NCI-H2107 treated with DMSO at 0.1 percent for 48 hours (cell line): ENCODE data around the gene ZXDC.

Experiments
- DNase-seq: peaks from one replicate; lab custom pipeline; 2025; ENCODE audit not compliant: unreplicated experiment; lab: John Stamatoyannopoulos, UW

ZXDC gene

DNA sequence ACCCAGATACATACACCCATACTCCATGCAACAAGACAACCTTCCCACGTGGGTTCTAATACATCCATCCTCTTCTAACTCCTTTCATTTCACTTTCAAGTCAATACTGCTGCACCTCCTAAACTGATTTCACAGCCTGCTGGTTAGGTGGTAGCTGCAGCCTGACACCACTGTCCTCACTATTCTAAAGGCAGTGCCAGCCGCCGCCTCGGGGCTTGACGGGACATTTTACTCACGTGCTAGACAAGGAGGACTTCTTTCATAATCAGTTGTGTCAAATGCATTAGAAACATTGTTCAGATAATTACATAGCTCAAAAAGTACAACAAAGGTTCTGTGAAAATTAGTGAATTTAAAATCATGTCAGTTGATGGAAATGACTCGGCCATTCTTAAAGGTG lies 35.6 kb upstream of the ZXDC start:
- DNase-seq = peak; percentile 44

DNA sequence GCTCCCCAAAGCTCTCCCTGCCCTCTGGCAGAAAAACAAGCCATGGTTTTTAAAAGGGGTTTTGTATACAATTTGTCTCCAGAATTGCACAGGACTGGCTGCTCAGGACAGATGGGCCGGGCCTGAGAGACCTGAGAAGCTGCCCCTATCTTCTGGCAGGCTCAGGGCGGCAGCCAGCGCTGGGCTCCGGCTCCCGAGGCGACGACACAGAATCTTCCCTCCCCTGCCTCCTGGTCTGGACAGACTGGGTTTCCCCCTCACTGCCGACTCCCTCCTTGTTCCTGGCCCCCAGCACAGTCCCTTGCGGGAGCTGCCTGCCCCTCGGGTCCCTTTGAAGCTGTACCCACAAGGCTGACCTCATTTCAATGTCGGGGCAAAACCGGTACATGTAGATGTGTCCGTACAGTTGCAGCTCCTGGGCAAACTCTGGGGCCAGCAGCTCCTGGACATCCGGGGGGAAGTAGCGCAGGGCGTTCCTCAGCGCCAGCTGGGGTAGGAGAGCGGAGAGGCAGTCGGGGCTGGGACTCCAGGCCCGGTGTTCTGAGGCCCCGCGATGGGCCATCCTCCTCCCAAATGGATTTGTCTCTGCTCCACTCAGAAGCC lies 34.7 kb upstream of the ZXDC start:
- DNase-seq = no peak

DNA sequence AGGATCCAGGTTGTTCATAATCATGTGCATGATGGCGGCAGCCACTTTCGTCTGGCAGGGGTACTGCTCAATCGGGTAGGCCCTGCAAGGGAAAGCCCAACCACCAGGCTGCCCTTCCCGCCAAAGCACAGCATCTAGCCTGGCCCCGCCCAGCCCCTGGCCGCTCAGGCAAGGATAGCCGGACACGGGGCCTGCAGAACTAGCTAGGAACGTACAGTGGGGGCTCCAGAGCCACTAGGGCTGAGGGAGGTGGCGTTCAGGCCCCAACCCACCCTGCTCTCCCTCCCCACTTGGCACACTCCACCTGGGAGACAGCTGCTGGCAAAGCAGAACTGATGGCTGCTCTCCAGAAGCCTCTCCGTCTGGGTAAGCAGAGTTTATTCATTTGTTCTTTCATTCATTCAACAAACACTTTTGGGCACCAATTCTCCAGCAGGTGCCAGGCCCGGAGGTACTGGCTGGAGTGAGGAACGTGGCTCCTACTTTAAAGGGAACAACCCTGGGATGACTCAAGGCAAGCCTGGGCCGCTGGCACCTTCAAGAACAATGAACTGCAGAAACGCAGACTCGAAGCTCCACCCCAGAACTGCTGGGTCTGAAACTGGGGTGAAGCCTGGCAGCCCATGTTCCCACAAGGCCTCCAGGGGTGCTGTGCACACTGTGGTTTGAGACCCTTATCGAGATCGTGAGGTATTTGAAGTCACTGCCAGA lies 34.1 kb upstream of the ZXDC start:
- no peak for DNase-seq

DNA sequence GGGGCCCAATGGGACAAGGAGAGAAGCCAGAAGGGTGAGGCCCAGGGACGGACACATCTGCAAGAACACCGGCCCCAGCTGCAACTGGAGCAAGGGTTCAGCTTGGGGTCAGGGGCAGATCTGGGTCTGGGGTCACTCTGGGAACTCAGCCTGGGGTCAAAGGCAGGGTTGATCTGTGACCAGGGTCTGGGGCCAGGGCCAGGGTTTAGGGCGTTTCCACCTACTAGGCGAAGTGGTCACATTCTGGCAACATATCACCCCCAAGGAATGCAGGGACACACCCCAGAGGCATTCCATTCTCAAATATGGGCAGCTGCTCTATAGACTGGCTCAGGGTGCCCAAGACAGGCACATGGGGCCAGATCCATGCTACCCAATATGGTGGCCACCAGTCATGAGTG lies 32.9 kb upstream of the ZXDC start:
- no peak for DNase-seq

DNA sequence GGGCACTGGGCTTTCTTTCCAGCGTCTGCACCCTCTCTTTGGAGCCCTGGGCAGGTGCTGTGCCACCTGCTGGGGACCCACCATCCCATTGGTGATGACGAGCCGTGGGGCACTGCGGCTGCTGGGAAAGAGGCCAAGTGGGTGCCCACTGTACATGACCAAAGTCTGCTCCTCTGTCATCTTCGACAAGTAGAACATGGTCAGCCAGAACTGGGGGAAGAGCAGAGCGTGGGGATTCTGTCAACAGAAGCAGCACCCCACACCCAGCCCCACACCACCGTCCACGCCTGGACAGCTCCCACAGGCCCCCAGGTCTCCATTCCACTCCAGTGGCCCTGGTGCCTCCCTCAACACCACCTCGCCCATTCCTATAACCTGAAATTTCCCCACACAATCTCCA lies 32.2 kb upstream of the ZXDC start:
- no peak for DNase-seq

DNA sequence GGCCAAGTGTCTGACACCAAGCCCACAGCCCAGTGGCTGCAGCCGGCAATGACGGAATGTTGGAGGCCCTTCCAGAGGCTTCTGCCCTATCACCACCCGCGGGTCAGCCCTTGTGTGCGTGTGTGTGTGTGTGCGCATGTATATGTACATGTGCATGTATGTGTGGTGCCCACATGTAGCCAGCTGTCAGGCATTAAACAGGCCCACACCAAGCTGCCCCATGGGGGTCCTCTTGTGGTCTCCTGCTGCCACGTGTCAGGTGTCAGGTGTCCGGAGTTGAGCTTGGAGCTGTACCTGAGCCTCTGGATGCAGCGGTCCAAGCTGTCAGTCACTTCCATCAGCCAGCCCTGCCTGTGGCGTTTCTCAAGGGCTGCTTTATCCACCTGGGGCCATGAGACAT lies 28.0 kb upstream of the ZXDC start:
- no peak for DNase-seq

DNA sequence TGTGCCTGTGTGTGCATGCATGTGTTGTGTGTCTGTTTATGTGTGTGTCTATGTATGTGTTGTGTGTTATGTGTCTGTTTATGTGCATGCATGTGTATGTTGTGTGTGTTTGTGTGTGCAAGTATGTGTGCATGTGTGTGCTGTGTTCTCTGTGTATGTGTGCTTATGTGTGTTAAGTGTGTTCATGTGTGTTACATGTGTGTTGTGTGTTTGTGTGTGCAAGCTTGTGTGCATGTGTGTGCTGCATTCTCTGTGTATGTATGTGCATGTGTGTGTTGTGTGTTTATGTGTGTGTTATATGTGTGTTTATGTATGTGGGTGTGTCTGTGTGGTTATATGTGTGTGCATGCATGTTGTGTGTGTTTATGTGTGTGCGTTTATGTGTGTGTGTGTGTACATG lies 27.0 kb upstream of the ZXDC start:
- DNase-seq = no peak

DNA sequence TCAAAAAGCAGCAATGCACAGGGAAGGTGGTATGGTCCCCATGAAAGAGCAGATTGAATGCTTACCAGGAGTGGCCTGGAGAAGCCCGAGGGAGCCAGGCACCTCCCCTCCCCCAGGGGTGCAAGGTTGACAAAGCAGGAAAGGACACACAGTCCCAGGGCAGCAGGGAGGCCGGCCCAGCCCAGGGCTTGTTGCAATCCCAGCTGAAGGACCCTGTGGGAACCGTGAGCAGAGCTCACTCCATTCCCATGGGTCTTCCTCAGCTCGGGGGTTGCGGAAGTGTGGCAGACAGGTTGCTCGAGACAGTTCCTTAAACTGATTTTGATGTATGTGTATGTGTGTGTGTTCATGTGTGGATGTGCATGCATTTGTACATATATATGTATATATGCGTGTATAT lies 26.0 kb upstream of the ZXDC start:
- DNase-seq = no peak

DNA sequence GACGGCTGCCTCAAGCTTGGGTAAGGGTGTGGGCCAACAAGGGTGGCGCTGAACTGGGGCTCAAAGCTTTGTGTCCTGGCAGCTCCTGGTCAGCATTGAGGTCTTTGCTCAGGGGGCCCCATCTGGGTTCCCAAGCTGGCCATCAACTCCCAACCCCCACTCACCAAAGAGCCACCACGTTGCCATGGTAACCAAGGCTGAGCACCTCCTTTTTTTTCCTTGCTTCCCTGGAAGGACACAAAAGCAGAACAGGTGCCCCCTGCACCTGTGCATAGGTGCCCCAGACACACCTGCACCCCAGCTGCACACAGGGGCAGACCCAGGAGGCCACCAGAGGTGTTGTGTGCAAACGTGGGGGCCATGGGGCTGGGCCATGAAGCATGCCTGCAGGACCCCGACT lies 25.4 kb upstream of the ZXDC start:
- DNase-seq = no peak

DNA sequence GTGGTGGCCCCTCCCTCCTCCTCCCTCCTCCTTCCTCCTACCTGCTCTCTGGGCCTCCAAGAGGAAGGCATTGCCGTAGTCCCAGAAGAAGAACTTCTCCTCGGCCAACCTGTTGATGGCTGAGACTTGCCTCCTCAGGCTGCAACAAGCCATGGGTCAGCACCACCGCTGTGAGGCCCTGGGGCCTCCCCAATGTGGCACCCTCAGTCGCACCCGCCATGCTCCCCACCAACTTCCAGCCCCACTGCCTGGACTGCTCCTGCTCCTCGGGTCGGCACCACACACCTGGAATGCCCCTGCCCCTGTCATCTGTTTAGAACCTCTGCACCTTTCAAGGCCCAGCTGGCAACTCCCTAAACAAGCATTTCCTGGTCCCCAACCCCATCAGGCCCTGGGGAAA lies 24.3 kb upstream of the ZXDC start:
- DNase-seq = no peak

DNA sequence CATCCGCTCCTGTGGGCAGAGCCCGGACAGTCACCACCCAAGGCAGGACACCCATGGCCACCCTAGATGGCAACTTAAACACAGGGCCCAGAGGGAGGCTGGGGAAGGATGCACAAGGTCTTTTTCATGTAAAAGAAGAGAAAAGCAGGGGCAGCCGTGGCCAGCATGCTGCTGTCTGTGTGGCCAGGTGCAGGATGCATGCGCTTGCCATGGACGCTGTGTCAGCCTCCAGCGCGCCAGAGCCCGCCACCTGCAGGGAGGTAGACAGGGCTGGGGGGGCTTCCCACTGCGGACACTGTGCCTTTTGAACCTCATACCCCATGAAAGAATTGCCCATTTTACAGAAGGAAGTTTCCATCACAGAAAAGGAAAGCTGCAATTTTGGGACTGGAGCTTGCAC lies 23.7 kb upstream of the ZXDC start:
- DNase-seq = no peak

DNA sequence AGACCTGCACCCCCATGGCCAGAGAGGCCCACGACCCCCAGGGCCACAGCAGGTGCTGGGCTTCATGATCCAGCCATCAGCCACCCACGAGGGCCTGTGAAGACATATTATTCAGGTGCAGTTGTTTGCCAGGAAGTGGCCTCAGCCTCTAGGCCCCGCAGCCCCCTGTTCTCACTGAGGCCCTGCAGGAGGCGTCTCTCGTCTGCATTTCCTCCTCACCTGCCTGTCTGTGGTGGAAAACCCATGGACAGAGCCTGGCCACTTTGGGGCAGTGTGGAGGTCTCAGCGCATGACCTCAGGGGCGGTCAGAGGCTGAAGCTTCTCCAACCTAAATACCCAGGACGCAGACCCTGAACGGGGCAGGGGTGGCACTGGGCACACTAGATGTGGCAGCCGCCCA lies 23.2 kb upstream of the ZXDC start:
- DNase-seq = no peak

DNA sequence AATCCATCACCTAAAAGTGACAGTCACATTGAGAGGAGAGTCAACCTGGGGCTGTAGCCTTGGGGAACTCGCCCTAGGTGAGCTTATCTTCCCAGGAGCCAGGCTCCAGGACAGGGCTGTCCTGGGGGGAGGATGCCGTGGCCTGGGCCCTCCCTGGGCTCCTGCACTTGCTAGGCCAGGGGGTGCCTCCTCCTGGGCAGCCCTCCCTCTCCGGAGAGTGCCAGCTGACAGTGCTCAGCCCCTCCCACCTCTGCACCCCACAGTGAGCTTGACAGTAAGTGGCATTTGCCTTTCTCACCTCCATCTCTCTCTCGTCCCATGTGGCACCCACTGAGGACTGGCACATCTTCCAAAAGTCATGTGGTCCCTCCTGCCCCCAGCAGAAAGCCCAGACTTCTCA lies 22.8 kb upstream of the ZXDC start:
- no peak for DNase-seq

DNA sequence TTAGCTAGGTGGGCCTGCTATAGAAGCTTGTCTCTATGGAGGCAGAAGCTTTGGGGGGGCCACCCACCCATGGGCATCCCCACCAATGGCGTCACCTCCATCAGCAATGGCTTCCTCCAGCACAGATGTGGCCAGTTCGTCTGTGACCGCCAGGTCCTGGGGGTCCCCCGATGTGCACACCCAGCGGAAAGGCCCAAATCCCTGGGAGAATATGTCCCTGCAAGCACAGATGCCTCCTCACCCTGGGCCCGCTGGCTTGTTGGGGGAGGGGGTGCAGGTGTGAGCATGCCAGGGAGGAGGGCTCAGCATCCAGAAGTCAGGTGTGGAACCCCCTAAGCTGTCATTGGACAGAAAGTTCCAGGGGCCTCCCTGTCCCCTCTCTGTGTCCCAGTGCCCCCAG lies 22.3 kb upstream of the ZXDC start:
- no peak for DNase-seq

DNA sequence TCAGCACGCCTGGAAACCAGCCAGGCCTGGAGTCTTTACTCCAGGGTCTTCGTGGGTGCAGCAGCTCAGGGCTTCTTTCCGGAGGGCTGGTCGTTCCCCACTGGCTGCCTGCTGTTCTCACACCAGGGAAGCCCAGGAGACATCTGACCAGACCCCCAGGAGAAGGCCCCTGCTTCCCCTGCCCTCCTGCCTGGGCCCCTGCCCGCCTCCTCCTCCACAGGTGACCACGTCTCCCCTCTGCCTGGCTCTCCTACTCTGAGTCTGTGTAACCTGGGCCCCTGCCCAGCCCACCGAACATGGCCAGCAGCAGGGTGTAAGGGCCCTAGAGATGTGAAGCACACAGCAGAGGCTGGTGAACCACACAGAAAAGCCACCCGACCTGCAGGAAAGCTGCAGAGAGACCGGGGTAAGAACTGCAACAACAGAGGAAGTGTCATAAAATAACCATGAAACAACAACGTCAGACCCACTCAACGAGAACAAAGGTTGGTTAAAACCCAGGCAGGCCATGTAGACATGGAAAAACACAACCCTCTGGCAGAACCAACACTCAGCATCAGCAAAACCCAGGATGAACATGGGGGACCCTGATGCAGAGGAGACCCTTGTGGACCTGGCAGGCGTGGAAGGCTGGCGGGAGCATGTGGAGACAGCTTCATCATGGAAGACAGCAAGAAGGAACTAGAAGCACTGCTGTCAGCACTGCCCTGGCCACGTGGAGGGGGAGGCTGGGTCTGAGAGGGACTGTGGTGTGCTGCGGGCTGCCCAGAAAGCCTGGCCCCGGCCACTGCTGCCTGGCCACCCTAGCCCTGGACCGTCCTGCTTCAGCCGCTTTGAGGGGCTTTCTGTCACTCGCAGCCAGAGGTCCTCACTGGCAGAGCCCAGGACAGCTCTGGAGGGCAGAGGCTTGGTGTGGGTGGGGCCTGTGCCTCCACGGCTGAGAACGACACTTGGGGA lies 21.5 kb upstream of the ZXDC start:
- DNase-seq = no peak

DNA sequence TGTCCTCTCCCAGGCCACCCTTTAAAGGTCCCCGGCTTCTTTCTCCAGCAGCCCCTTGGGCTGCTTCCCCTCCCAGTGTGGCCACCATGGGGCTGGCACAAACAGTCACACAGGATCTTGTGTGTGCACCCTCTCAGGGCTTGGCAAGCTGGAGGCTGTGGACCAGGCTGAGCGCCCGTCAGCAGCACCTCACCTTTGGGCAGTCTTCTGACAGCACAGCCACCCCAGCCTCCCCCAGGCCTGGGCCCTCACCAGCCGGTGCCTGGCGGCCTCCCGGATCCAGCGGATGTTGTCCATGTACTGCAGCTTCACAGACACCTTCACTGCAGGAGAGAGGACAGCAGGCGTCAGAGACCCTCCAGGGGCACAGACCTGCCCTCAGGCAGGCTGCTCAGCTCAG lies 20.1 kb upstream of the ZXDC start:
- no peak for DNase-seq

DNA sequence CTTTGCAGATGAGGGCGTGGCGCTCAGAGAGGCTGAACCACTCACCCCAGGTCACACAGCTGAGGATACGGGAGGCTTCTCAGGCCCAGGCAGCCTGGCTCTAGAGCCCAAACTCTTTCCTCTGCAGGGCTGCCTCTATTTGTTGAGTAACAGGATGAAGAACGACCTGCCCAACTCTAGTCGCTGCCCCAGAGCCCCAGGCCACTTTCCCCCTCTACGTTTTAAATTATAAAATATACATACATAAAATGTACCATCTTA lies 19.2 kb upstream of the ZXDC start:
- DNase-seq = no peak

DNA sequence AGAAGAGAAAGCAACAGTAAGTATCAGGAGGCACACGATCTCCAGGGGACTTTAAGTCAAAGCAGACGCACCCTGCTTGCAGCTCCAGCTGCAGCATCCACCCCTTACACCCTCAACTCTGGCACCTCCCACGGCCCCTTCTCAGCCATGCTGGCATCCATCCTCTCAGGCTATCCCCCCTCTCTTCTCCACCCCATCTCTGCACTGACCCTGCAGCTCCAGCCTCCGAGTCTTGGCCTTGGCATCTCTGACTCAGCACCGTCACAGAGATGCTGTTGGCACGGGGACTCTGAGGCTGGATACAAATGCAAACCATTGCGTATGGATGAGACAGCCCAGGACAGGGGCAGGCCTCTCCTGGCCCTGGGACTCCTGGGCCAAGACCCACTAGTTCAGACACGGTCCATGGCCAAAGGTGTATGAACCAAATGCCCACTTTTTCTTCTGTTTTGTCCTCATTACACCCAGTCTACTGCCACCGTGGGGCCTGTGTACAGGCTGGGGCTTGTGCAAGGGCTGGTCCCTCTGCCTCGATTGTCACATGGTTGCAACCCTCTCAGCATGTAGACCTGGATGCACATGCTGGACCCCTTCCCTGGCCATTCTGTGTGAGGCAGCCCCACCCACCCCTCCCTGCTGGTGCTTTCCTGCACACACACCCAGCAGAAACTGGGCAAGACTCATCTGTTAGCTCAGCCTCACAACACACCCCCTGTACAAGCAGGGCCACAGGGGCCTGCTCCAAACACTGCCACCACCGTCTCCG lies 18.7 kb upstream of the ZXDC start:
- no peak for DNase-seq

DNA sequence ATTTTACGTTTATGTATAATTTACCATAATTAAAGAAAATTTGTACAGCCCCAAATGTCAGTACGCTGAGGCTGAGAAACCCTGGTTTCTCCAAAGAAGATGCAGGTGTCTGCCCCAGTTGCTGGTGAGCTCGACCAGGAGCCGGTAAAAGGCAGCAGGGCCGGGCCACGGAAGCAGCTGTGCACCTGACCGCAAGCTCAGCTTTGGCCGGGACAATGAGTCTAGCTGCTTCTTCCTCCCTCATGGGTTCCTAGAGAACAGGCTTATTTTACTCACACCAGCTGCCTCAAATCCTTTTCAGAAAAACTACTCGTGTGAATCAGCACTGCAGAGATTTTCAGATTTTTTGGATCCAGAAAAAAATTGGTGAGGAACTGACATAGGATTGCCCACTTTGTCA lies 18.0 kb upstream of the ZXDC start:
- peak; percentile 84 for DNase-seq

DNA sequence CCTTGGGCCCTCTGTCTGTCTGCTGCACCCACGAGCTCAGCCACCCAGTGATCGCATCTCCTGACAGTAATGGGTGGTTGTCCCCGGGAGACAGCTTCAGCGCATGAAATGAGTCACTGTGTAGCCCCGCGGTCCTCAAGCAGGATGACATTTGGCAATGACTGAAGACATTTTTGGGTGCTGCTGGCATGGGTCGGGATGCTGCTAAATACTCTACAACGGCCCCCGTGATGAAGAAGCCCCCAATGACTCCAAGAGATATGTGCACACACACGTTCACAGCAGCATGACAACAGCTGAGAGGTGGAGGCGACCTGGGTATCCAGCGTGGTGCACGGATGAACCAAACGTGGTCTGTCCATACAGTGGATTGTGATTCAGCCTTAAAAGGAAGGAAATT lies 17.4 kb upstream of the ZXDC start:
- no peak for DNase-seq

DNA sequence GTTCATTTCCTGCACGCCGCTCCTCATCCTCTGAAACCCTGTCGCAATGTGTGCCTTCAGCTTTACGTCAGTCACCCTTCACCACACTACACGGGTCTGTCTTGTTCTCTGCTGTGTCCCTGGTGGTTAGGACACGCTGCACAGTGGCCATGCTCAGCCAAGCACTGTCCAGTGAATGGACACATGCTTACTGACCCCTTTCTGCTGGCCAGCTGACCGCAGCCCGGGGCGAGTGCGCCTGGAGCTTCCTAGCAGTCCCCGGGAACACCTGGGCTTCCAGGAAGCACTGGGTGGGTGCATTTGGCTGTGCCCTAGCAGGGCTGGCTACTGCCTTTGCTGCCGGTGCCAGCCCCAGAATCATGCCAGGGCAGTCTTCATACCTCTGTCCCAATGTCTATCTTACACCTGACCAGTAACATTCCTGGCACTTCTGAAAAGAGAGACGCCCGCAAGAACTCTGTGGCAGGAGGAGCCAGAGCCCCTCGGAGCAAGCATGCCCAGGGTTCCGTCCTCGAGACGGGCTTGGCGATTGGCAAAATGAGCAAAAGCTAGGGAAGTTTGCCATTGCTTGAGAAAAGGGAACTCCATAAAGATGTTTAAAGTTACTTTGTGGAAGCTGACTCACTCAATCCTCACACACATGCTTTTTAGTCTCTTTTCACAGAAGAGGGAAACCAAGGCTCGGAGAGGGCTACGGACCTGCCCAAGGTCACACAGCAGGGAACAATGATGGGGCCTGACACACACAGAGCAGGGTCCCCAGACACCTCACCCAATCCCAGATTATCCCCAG lies 15.7 kb upstream of the ZXDC start:
- no peak for DNase-seq
